Thyroid gland (tissue), 4 donors: ENCODE data around the gene GIPC1.

Experiments used
- POLR2A ChIP-seq, 2 donors: fragments of 450-650 bp; IDR thresholded peaks; one replicate each; pipeline ENCODE4 v1.6.1; 2017; ENCODE audit warnings: antibody characterized with exemption in 2 of 2, mild to moderate bottlenecking in 2 of 2, moderate library complexity in 1 of 2
- TF ChIP-seq, protein P1 (sequence below), 6 experiments: fragments of 200-600 bp in 3 of 6; fragments of 450-650 bp in 3 of 6; sonication (generic) in 3 of 6; IDR thresholded peaks; one replicate each; pipeline ENCODE4 v1.5.1; 2016 to 2019; ENCODE audit warnings: antibody characterized with exemption in 6 of 6, mild to moderate bottlenecking in 2 of 6, inconsistent platforms in 1 of 6, moderate library complexity in 1 of 6

DNA sequence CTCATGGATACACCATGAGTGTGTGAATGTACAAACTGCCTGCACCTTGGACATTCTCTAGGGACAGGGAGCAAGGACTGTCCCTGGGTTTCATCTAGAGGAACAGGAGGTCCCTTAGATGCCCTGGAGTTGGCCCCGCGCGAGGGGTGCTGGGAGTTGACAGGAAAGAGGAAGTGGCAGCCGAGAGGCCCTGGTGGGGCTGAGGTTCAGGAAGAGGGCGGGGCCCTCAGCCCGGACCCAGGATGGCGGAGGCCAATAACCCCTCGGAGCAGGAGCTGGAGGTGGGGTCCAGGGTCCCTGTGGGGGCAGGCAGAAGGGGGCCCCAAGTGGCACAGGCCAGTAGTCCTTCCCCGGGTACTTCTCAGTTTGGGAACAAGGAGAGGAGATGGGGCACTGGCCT, 55.9 kb downstream of the GIPC1 start:
- TF ChIP-seq, protein P1, sequence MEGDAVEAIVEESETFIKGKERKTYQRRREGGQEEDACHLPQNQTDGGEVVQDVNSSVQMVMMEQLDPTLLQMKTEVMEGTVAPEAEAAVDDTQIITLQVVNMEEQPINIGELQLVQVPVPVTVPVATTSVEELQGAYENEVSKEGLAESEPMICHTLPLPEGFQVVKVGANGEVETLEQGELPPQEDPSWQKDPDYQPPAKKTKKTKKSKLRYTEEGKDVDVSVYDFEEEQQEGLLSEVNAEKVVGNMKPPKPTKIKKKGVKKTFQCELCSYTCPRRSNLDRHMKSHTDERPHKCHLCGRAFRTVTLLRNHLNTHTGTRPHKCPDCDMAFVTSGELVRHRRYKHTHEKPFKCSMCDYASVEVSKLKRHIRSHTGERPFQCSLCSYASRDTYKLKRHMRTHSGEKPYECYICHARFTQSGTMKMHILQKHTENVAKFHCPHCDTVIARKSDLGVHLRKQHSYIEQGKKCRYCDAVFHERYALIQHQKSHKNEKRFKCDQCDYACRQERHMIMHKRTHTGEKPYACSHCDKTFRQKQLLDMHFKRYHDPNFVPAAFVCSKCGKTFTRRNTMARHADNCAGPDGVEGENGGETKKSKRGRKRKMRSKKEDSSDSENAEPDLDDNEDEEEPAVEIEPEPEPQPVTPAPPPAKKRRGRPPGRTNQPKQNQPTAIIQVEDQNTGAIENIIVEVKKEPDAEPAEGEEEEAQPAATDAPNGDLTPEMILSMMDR (IDR thresholded peaks at IDR 0.05): no peak
- TF ChIP-seq POLR2A (IDR thresholded peaks at IDR 0.05): no peak
